A549 (cell line): Measurements from ENCODE around the gene TSC22D3.

ENCODE experiments used
- CEBPB ChIP-seq, 2 experiments: fragments of >200 bp in 1 of 2; sonication (Bioruptor Twin) in 1 of 2; formaldehyde crosslinking in 1 of 2; IDR thresholded peaks; 2 replicates each; pipeline ENCODE4 v1.6.1; 2012 to 2016
- CTCF ChIP-seq: fragments of >200 bp; sonication (Bioruptor Twin); formaldehyde crosslinking; IDR thresholded peaks from 3 replicates; pipeline ENCODE4 v1.5.1; 2016
- NR3C1 ChIP-seq: fragments of >200 bp; sonication (Bioruptor Twin); formaldehyde crosslinking; IDR thresholded peaks from 3 replicates; pipeline ENCODE4 v1.6.1; 2017
- REST ChIP-seq: fragments of 200-600 bp; sonication (generic); IDR thresholded peaks from 2 replicates; pipeline ENCODE4 v1.6.1; 2016; ENCODE audit warnings: antibody characterized with exemption, mild to moderate bottlenecking, moderate library complexity
- ZC3H11A ChIP-seq: fragments of 450-650 bp; IDR thresholded peaks from 2 replicates; pipeline ENCODE4 v1.6.1; 2014; ENCODE audit warnings: antibody characterized with exemption, mild to moderate bottlenecking

DNA sequence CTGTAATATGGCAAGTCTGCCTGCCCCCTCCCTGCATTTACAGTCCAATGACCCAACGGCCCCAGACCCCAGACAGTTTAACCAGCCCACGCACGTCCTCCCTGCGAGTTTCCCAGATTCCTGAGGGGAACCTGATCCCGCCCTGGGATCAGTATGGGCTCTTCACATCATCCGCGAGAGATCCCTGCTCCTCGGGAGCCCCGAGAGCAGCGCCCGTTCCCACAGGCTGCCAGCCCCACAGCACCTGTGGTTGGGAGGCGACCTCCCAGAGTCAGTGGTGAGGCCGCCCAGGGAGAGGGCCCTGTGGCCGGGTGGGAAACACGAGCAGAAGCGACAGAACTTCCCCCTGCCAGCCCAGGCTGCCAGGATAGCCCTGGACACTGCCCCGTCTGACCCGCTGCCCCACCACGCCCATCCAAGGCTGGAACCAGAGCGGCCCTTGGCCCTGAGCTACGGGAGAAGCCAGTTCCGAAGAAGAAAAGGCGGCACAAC lies 32.8 kb downstream of the TSC22D3 start:
- no peak for TF ChIP-seq REST
- no peak for TF ChIP-seq CTCF
- no peak for TF ChIP-seq ZC3H11A
- TF ChIP-seq NR3C1: no peak
- no peak for TF ChIP-seq CEBPB (IDR thresholded peaks at IDR 0.05)
